Measurements from ENCODE around the gene SPATA19.

SPATA19 gene

GRCh38 chr11:133830931-133831907 lies 14.1 kb downstream of the SPATA19 start:
- TF ChIP-seq CTCF (IDR thresholded peaks at IDR 0.05; ENCODE audit: insufficient read depth, missing control alignments), result peak; percentile 64
- FAIRE-seq (no peak), DNase-seq (ENCODE audit: insufficient read length, low spot score) (no peak)

DNA sequence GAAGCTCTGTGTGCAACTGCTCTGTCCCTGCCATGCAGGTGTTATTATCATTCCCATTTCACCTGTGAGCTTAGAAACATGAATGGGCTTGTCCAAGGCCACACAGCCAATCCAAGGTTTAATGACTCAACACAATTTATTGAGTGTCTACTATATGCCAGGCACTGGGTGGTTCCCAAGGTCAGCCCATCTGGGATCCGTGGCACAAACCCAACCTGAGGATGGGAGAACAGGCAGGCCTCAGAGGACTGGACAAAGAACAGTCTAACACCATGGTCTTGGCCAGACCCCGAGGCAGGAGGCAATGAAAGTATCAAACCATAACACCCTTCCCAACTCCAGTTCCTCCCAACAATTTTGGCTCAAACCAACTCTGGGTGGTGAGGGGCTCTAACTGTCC lies 15.7 kb downstream of the SPATA19 start:
- no peak for TF ChIP-seq CTCF (IDR thresholded peaks at IDR 0.05; ENCODE audit: insufficient read depth, missing control alignments)
- DNase-seq (ENCODE audit: insufficient read length, low spot score), result no peak
- FAIRE-seq, result no peak

- no peak for TF ChIP-seq CTCF (IDR thresholded peaks at IDR 0.05; ENCODE audit: insufficient read depth, missing control alignments)
- DNase-seq (ENCODE audit: insufficient read length, low spot score), result no peak
- FAIRE-seq, result no peak
Observed at GRCh38 chr11:133828871-133829270, 16.4 kb downstream of the SPATA19 start.

GRCh38 chr11:133827556-133827955 lies 17.8 kb downstream of the SPATA19 start:
- TF ChIP-seq CTCF (IDR thresholded peaks at IDR 0.05; ENCODE audit: insufficient read depth, missing control alignments), result no peak
- DNase-seq (ENCODE audit: insufficient read length, low spot score) (no peak), FAIRE-seq (no peak)

- no peak for TF ChIP-seq CTCF (IDR thresholded peaks at IDR 0.05; ENCODE audit: insufficient read depth, missing control alignments)
- DNase-seq (ENCODE audit: insufficient read length, low spot score) (no peak), FAIRE-seq (no peak)
Observed at GRCh38 chr11:133826866-133827265, 18.4 kb downstream of the SPATA19 start.

DNA sequence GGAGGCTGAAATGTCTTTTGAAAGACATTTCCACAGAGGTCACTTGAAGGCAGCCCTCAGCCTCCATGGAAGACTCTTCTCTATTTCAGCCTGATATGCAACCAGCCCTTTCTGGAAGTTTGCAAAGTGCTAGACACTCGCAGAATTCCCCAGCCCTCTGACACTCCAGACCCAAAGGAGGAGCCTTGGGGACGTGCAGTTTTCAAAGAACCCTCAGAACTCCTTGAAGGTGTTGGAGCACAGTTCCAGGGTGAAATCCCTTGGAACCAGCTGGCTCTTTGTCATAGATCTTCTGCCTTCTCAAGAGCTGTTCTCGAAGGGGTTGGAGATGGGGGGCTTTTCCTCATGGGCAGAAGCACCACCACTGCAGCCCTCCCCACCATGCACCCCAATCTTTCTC lies 19.6 kb downstream of the SPATA19 start:
- no peak for TF ChIP-seq CTCF (IDR thresholded peaks at IDR 0.05; ENCODE audit: insufficient read depth, missing control alignments)
- no peak for DNase-seq (ENCODE audit: insufficient read length, low spot score)

DNA sequence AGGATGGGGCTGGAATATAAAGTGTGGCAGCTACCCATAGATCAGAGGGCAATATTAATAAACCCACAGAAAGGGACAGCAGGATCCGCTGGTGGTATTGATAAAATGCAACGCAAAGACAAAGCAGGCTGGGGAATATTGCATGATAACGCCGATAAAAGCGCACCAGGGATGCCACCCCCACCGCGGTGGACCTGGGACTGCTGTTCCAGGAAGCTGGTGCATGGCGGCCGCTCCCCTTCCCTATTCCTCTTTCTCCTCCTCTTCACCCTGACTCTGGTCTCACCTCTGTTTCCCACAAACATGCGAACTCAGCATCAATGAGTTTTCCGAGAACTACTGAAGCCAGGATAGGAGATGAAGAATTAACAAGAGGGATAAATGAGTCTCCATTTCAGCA lies 20.2 kb downstream of the SPATA19 start:
- no peak for TF ChIP-seq CTCF (IDR thresholded peaks at IDR 0.05; ENCODE audit: insufficient read depth, missing control alignments)
- DNase-seq (ENCODE audit: insufficient read length, low spot score) (no peak), FAIRE-seq (no peak)

More for the DNA sequence above, 19.6 kb downstream of the SPATA19 start:
- FAIRE-seq, result no peak
